Skeletal muscle satellite cell (primary cell): Measurements from ENCODE around the gene ADD1.

Source experiments
- H3K27me3 ChIP-seq: 2 replicates; pipeline ENCODE4 v1.7.0; 2013; ENCODE audit warnings: low read length; ENCODE audit not compliant: control insufficient read depth, insufficient read depth
- H3K36me3 ChIP-seq: 2 replicates; pipeline ENCODE4 v1.7.0; 2013; ENCODE audit warnings: mild to moderate bottlenecking, control low read depth, low read length; ENCODE audit not compliant: insufficient read depth
- H3K4me1 ChIP-seq: 2 replicates; pipeline ENCODE4 v1.7.0; 2013; ENCODE audit warnings: low read length; ENCODE audit not compliant: control insufficient read depth, insufficient read depth
- H3K4me2 ChIP-seq: 2 replicates; pipeline ENCODE4 v1.7.0; 2013; ENCODE audit warnings: mild to moderate bottlenecking, low read length
- H3K4me3 ChIP-seq: 2 replicates; pipeline ENCODE4 v1.7.0; 2013; ENCODE audit warnings: low read length
- H3K9ac ChIP-seq: 2 replicates; pipeline ENCODE4 v1.7.0; 2013; ENCODE audit warnings: mild to moderate bottlenecking, low read depth, low read length, moderate library complexity
- H3K9me3 ChIP-seq: replicated peaks from 2 replicates; pipeline ENCODE4 v1.7.0; 2013; ENCODE audit warnings: mild to moderate bottlenecking, control low read depth, low read length

Gene ADD1

DNA sequence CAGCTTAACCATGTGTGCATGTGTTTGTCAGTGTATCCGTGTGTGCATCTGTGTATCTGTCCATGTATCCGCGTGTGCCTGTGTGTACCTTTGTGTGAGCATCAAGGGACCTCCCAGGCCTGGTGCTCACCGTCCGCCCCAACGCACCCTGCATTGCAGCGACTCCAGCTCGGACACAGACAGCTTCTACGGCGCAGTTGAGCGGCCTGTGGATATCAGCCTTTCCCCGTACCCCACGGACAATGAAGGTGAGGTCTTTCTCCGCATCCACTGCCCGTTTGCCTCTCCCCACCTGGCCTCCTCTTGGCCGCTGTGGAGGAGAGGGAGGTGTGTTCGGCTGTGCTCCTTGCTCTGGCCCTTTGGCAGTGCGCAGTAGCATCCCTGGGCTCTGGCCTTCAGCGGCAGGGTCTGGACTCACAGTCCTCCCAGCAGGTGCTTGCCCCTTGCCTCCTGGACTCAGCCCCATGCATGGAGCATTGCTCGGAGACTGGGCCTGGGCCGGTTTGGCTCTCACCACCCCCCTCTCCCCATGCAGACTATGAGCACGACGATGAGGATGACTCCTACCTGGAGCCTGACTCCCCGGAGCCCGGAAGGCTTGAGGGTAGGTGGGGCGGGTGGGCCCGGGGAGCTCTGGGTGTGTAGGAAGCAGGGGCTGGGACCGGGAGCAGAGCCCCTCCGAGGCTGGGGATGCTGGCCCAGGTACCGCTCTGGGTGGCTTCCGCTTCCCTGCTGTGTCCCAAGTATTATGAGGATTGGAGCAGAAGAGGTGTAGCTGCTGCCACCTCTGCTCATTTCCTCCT, 16.4 kb upstream of the ADD1 start:
- no peaks in the 10 kb centered on the region for H3K4me1 ChIP-seq
- H3K9me3 ChIP-seq = no peaks in the 10 kb centered on the region
- no peak overlapping the region for H3K9ac ChIP-seq
- H3K4me2 ChIP-seq = no peak overlapping the region
- no peaks in the 10 kb centered on the region for H3K27me3 ChIP-seq
- peaks cover 88% of the 10 kb centered on the region for H3K36me3 ChIP-seq
- no peak overlapping the region for H3K4me3 ChIP-seq

DNA sequence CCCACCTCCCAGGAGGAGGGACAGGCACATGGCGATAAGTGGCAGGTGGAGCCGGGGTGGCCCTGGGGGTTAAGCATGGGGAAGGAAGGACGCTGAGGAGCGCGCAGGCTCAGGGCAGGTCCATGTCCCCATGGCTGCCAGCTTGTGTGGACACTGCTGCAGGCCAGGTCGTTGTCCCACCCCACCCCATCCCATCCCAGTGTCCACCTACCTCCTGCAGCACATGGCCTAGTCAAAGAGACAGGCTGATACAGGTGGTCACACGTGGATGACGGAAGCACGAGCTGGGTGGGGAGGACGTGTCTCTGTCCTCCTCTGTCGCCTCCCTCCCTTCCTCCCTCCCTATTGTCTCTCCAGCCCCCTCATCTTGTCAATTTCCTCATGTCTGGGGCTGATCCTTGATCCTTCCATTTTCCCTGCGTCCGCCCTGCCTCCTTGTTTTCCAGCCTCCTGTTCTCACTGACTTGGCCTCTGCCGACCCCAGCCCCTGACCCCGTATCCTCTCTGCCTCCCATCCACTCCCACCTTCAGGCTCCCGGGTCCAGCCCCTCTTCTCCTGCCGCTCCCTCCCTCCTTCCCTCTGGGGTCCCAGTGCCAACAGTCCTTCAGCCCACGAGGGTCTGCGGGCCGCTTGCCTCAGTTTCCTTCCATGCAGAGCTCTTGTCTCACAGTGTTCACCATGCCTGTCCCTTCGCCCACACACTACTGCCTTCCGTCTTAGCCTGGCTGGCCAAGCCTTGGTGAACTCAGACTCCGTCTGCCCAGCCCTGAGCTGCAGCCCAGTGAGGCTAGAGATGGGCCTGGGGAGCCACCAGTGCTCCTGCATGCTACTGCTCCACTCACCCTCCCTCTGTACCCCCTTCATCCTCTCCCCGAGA, 15.5 kb upstream of the ADD1 start:
- Histone ChIP-seq H3K27me3 (no peaks in the 10 kb centered on the region), H3K9me3 (no peaks in the 10 kb centered on the region), H3K4me2 (no peak overlapping the region), H3K4me3 (no peak overlapping the region), H3K9ac (no peak overlapping the region), H3K4me1 (no peaks in the 10 kb centered on the region), H3K36me3 (peaks cover 90% of the 10 kb centered on the region)

DNA sequence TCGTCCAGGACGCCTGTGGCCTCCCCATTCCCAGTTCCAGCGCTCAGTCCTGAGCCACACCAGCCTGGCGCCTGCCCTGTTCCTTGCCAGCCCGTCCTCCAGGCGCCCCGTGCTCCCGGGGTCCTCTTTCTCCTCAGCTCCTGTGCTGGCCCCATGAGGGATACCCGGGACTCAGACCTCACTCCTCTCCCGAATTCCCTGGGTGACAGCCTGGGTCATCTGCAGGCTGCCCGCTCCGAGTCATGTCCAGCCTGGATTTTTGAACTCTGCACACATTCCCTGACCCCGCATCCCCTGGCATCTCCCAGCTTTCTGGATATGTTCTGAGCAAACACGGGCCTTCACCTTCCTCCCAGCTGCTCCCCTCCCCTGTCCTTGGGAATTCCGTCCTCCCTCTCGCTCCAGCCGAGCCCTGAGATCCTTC, 14.9 kb upstream of the ADD1 start:
- Histone ChIP-seq H3K9ac (no peak overlapping the region), H3K9me3 (no peaks in the 10 kb centered on the region), H3K4me1 (no peaks in the 10 kb centered on the region), H3K36me3 (peaks cover 90% of the 10 kb centered on the region), H3K27me3 (no peaks in the 10 kb centered on the region), H3K4me2 (no peak overlapping the region), H3K4me3 (no peak overlapping the region)

DNA sequence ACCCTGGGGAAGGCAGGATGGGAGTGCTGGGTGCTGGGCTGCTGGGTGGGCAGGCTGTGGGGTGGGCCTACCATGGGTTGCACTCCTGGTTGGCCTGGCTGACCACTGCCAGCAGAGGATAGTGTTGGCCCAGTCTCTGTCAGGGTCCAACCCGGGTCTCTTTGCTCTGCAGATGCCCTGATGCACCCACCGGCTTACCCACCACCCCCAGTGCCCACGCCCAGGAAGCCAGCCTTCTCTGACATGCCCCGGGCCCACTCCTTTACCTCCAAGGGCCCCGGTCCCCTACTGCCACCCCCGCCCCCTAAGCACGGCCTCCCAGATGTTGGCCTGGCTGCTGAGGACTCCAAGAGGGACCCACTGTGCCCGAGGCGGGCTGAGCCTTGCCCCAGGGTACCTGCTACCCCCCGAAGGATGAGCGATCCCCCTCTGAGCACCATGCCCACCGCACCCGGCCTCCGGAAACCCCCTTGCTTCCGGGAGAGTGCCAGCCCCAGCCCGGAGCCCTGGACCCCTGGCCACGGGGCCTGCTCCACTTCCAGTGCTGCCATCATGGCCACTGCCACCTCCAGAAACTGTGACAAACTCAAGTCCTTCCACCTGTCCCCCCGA, 14.2 kb upstream of the ADD1 start:
- H3K9ac ChIP-seq = no peak overlapping the region
- H3K4me1 ChIP-seq = no peaks in the 10 kb centered on the region
- no peaks in the 10 kb centered on the region for H3K27me3 ChIP-seq
- peaks cover 90% of the 10 kb centered on the region for H3K36me3 ChIP-seq
- no peak overlapping the region for H3K4me3 ChIP-seq
- H3K4me2 ChIP-seq = no peak overlapping the region
- H3K9me3 ChIP-seq = no peaks in the 10 kb centered on the region

DNA sequence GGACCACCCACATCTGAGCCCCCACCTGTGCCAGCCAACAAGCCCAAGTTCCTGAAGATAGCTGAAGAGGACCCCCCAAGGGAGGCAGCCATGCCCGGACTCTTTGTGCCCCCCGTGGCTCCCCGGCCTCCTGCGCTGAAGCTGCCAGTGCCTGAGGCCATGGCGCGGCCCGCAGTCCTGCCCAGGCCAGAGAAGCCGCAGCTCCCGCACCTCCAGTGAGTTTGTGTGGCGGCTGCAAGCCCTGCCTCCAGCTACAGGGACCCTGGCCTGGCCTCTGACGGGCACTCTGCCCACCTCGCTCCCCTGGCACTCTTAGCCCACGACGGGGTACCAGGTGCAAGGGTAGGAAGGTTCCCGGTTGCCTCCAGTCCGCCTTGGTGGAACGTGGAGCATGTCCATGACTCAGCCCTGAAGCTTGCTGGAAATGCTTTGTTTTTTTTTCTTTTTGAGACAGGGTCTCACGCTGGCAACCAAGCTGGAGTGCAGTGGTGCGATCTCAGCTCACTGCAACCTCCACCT, 13.7 kb upstream of the ADD1 start:
- no peak overlapping the region for H3K4me3 ChIP-seq
- H3K4me2 ChIP-seq = no peak overlapping the region
- no peaks in the 10 kb centered on the region for H3K27me3 ChIP-seq
- no peaks in the 10 kb centered on the region for H3K4me1 ChIP-seq
- no peak overlapping the region for H3K9ac ChIP-seq
- no peaks in the 10 kb centered on the region for H3K9me3 ChIP-seq
- H3K36me3 ChIP-seq = peaks cover 90% of the 10 kb centered on the region

DNA sequence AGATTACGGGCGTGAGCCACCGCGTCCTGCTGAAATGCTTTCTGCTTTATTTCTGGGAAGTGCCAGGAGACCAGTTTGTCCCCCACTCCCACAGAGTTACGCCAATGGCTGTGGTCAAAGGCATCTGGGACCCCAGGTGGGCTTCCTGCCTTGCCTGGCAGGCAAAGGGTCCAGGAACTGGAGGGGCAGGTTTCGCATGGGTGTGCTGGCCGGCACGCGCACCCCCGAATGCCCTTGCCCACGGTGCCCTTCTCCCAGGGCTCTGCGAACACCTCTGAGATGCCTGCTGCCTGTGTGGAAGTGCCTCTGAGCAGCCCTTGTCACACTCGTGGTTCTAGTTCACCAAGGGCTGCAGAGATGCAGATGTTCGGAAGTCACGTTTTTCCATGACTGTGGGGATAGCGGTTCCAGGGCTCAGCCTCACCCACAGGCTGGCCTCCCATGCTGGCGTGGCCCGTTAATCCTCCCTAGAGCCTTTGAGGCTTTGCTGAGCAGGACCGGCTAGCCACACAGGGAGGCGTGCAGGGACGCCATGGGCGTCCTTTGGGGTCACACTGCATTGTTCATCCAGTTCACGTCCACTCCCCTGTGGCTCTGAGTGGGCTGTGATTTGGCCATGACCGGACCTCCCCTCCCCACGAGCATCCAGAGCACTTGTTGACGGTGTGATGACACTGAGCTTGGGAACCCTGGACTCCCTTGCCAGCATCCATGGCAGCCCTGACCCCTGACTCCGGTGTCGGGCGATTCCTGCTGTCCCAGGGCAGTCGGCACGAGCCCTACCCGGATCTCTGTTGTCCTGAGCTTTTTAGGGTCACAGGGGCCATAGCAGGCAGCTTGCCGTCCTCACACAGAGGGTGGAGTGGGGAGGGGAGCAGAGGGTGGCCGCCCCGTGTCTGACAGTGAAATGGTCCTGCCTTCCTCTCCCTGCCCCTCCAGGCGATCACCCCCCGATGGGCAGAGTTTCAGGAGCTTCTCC, 12.7 kb upstream of the ADD1 start:
- H3K9ac ChIP-seq = no peak overlapping the region
- peaks cover 87% of the 10 kb centered on the region for H3K36me3 ChIP-seq

DNA sequence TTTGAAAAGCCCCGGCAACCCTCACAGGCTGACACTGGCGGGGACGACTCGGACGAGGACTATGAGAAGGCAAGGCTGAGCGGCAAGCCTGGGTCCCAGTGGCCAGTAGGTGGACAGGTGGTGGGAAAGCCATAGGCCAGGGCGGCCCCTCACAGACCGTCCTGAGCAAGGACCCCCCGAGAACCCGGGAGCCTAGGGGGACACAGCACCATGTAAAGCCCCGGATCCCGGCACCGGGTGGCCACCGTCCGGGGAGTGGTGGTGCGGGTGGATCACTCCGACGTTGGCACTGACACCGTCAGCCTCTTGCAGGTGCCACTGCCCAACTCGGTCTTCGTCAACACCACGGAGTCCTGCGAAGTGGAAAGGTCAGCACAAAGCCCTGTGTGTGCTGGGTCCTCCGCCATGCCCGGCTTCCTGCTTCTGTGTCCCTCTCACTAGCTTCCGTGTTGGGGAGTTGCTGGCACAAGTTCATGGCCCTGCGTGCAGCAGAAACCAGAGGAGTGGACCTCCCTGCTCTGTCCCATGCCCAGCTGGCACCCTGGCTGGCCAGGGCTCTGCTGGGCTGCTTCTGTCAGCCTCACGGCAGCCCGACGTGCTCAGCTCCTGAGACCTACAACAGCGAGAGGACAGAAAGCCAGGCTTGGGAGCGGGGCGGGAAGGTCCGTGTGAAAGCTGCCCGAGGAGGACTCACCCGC, 11.9 kb upstream of the ADD1 start:
- H3K9me3 ChIP-seq = no peaks in the 10 kb centered on the region
- H3K36me3 ChIP-seq = peaks cover 88% of the 10 kb centered on the region
- H3K4me3 ChIP-seq = no peak overlapping the region
- no peak overlapping the region for H3K4me2 ChIP-seq
- no peak overlapping the region for H3K9ac ChIP-seq
- H3K27me3 ChIP-seq = no peaks in the 10 kb centered on the region
- peaks cover 5% of the 10 kb centered on the region for H3K4me1 ChIP-seq

More for the DNA sequence above, 12.7 kb upstream of the ADD1 start:
- no peaks in the 10 kb centered on the region for H3K4me1 ChIP-seq
- no peak overlapping the region for H3K4me3 ChIP-seq
- H3K9me3 ChIP-seq = no peaks in the 10 kb centered on the region
- no peaks in the 10 kb centered on the region for H3K27me3 ChIP-seq
- H3K4me2 ChIP-seq = no peak overlapping the region

DNA sequence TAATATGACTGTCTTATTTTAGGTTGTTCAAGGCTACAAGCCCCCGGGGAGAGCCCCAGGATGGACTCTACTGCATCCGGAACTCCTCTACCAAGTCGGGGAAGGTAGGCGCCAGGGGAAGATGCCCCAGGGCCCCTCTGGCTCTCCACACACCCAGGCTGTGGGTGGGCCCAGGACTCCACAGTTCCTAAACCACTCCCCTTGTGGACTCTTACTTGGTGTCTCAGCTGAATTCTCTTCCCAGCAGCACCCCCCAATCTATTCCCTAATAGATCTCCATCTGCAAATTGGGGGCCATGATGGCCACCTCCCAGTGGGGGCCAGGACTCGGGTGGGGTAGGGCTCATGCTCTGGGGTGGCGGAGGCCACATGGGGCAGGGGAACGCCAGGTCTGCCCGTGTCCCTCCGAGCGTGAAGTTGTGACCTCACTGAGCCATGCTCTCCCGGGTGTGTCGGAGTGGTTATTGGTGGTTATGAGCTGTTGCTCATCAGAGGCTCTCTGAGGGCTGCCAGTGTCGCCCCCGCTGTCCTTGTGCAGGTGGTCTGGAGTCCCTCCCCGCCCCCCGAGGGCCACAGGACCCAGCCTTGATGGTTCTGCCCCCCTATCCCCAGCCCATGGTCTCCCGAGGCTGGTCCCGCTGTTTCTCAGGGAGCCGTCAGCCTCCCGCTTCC, 11.2 kb upstream of the ADD1 start:
- no peak overlapping the region for H3K4me3 ChIP-seq
- peaks cover 12% of the 10 kb centered on the region for H3K4me1 ChIP-seq
- H3K27me3 ChIP-seq = no peaks in the 10 kb centered on the region
- H3K9me3 ChIP-seq = no peaks in the 10 kb centered on the region
- no peak overlapping the region for H3K9ac ChIP-seq
- H3K4me2 ChIP-seq = no peak overlapping the region
- H3K36me3 ChIP-seq = peaks cover 81% of the 10 kb centered on the region

DNA sequence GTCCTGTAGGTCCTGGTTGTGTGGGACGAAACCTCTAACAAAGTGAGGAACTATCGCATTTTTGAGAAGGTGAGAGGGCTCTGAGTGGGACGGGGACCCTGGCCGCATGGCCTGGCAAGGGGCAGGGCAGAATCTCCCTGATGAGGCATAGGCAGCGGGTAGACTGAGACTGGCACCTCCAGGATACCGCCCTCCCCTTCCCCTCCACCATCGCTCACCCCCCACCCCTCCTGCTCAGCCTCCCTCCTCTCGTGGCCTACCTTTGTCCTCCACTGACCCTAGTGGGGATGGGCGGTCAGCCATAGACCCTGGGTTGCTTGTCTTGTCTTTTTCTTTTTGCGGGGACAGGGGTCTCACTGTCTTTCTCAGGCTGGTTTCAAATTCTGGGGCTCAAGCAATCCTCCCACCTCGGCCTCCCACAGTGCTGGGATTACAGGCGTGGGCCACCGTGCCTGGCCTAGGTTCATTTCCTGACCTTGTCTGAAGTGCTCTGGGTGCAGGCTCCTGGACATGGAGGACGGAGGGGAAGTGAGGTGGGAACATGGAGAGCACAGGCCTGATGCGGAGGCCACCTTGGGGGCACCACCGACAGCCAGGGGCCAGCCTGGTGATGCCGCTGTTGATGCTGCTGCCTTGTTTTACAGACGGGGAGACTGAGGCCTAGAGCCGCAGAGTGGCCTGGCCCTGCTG, 10.5 kb upstream of the ADD1 start:
- H3K9ac ChIP-seq = no peak overlapping the region
- peaks cover 75% of the 10 kb centered on the region for H3K36me3 ChIP-seq
- H3K4me3 ChIP-seq = no peak overlapping the region

More for the DNA sequence above, 10.5 kb upstream of the ADD1 start:
- no peaks in the 10 kb centered on the region for H3K27me3 ChIP-seq
- no peaks in the 10 kb centered on the region for H3K9me3 ChIP-seq
- H3K4me1 ChIP-seq = peaks cover 19% of the 10 kb centered on the region
- H3K4me2 ChIP-seq = no peak overlapping the region
